ENCODE data around the gene IQGAP3.

GRCh38 chr1:156505679-156506298 is 66.6 kb downstream of the IQGAP3 start:
- TF ChIP-seq CTCF (IDR thresholded peaks at IDR 0.05; ENCODE audit: poor library complexity, severe bottlenecking) (no peak), POLR2AphosphoS5 (IDR thresholded peaks at IDR 0.05) (no peak), TAF1 (IDR thresholded peaks at IDR 0.05; ENCODE audit: low read depth) (no peak), RAD21 (conservative IDR thresholded peaks at IDR 0.05) (no peak)
